Measurements from ENCODE around the gene DNMBP.

- TF ChIP-seq EP300 (IDR thresholded peaks at IDR 0.05; ENCODE audit: borderline replicate concordance), result no peak
- TF ChIP-seq MAX (IDR thresholded peaks at IDR 0.05), result no peak
- TF ChIP-seq CREB1 (IDR thresholded peaks at IDR 0.05; ENCODE audit: low read depth), result no peak
- no peak for TF ChIP-seq USF1 (IDR thresholded peaks at IDR 0.05)
- no peak for TF ChIP-seq TAF1 (IDR thresholded peaks at IDR 0.05; ENCODE audit: low read depth)
- TF ChIP-seq REST (IDR thresholded peaks at IDR 0.05; ENCODE audit: low read depth), result no peak
- no peak for TF ChIP-seq TEAD4 (IDR thresholded peaks at IDR 0.05)
- no peak for TF ChIP-seq TCF12 (IDR thresholded peaks at IDR 0.05; ENCODE audit: low read depth)
- no peak for TF ChIP-seq CEBPB (IDR thresholded peaks at IDR 0.05)
- no peak for TF ChIP-seq NFIC (IDR thresholded peaks at IDR 0.05)
- TF ChIP-seq YY1 (IDR thresholded peaks at IDR 0.05; ENCODE audit: low read depth), result no peak
- TF ChIP-seq EGR1 (IDR thresholded peaks at IDR 0.05), result no peak
These were observed 64.5 kb downstream of the DNMBP start for GRCh38 chr10:99945263-99945662.

Measured in Ishikawa (cell line).